ENCODE results near the gene TANGO6.

DNA sequence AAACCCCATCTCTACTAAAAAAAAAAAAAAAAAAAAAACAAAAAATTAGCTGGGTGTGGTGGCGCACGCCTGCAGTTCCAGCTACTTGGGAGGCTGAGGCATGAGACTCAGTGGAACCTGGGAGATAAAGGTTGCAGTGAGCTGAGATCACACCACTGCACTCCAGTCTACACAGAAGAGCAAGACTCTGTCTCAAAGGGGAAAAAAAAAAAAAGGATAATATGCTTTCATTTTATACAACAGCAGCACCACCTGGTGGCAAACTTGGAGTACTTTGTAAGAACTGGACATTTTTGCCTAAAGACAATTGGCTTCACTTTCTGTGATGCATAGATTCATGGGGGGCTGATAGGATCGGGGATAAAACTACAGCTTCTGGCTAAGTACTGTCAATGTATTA, 280.6 kb downstream of the TANGO6 start:
- TF ChIP-seq, protein P1, sequence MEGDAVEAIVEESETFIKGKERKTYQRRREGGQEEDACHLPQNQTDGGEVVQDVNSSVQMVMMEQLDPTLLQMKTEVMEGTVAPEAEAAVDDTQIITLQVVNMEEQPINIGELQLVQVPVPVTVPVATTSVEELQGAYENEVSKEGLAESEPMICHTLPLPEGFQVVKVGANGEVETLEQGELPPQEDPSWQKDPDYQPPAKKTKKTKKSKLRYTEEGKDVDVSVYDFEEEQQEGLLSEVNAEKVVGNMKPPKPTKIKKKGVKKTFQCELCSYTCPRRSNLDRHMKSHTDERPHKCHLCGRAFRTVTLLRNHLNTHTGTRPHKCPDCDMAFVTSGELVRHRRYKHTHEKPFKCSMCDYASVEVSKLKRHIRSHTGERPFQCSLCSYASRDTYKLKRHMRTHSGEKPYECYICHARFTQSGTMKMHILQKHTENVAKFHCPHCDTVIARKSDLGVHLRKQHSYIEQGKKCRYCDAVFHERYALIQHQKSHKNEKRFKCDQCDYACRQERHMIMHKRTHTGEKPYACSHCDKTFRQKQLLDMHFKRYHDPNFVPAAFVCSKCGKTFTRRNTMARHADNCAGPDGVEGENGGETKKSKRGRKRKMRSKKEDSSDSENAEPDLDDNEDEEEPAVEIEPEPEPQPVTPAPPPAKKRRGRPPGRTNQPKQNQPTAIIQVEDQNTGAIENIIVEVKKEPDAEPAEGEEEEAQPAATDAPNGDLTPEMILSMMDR (IDR thresholded peaks at IDR 0.05), result peak; percentile 68 to 69 (median 68)
- no peak for TF ChIP-seq POLR2A (IDR thresholded peaks at IDR 0.05)
